ENCODE measurements around the gene AGFG1.

Gene AGFG1, protein sequence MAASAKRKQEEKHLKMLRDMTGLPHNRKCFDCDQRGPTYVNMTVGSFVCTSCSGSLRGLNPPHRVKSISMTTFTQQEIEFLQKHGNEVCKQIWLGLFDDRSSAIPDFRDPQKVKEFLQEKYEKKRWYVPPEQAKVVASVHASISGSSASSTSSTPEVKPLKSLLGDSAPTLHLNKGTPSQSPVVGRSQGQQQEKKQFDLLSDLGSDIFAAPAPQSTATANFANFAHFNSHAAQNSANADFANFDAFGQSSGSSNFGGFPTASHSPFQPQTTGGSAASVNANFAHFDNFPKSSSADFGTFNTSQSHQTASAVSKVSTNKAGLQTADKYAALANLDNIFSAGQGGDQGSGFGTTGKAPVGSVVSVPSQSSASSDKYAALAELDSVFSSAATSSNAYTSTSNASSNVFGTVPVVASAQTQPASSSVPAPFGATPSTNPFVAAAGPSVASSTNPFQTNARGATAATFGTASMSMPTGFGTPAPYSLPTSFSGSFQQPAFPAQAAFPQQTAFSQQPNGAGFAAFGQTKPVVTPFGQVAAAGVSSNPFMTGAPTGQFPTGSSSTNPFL

GRCh38 chr2:227471924-227472264 is at the start of gene AGFG1:
Gene AGFG1, plus strand, starts transcription at chr2:227472156. Its CDS starts 266 bp downstream, at chr2:227472422.
- DNase-seq: peak; percentile 72

- no peak for DNase-seq
These were observed 48.1 kb upstream of the AGFG1 start for GRCh38 chr2:227423656-227424499.

DNA sequence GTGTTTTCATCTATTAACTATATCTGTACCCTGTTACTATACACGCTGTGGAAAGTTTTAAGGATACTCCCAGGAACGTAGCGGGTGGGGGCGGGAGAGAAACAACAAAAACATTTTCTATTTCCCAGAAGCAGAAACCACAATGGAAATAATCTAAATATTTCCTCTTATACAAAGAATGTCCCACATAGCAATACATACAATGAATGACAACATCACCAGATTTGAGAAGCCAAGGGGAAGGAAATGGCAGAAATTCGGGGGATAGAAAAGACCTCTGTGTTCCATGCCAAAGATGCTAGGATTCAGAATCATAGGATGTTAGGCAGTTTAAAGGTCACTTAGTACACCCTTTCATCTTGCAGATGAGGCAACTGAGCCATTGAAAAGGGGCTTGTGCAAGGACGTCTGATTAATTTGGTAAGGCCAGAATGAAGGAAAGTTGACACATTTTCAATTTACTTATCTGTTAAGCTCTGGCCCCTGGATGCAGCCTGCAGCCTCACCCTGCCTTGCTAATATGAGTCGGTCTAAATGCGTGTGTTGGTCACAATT is 43.1 kb upstream of the AGFG1 start:
- no peak for DNase-seq

DNA sequence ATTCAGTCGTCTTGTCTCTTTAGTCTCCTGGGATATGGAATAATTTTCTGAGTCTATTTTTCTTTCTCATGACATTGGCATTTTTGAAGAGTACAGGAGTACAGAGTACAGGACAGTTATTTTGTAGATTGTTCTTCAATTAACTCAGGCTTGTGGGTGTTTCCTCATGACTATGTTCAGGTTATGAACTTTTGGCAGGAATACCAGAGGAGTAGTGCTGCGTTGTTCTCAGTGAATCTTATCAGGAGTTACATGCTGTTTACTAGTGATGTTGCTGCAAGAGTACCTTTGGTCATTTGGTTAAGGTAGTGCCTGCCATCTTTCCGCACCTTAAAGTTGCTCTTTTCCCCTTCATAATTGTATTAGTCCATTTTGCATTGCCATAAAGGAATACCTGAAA is 41.3 kb upstream of the AGFG1 start:
- no peak for DNase-seq

- DNase-seq: no peak
These were observed 38.8 kb upstream of the AGFG1 start for GRCh38 chr2:227433171-227433570.

- no peak for DNase-seq
These were observed 35.4 kb upstream of the AGFG1 start for GRCh38 chr2:227436436-227437174.

- DNase-seq: no peak
These were observed 32.7 kb upstream of the AGFG1 start for GRCh38 chr2:227439214-227439613.

DNA sequence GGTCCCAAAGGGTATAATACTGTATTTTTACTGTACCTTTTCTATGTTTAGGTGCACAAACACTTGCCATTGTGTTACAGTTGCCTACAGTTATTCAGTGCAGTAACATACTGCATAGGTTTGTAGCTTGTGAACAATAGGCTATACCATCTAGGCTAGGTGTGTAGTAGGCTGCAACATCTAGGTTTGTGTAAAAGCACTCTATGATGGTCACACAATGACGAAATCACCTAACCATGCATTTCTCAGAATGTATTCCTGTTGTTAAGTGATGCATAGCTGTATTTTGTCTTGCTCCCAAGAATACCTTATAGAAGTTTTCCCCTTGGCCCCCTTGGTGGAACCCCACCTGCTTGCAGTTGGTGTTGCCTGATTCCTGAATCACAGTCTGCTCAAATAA is 29.3 kb upstream of the AGFG1 start:
- no peak for DNase-seq

DNA sequence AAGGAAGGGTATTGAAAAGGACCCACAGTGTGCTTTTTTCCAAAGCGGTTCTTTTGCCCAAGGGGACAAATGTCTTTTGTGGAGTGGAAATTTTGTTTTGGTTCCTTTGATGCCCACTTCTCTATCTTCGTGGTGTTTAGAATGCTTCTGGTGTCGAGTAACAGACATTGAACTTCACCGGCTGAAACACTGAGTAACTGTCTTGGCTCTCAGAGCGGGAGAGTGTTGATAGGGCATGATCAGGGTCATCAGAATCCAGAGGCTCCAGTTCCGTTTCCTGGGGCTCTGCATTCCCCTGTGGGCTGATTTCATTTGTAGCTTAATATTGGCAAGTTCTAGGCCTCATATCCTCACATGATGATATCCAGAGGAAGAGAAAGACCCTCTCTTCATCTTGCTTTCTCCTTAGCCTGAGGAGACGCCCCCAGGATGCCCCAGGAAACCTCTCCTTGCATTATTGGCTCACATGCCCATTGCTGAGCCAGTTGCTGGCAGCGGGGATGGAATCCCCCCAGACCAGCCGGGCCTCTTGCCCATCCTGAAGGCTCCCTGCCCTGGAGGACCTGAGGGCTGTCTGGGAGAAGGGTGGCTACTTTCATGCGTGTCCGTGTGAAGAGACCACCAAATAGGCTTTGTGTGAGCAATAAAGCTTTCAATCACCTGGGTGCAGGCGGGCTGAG is 27.9 kb upstream of the AGFG1 start:
- no peak for DNase-seq

DNA sequence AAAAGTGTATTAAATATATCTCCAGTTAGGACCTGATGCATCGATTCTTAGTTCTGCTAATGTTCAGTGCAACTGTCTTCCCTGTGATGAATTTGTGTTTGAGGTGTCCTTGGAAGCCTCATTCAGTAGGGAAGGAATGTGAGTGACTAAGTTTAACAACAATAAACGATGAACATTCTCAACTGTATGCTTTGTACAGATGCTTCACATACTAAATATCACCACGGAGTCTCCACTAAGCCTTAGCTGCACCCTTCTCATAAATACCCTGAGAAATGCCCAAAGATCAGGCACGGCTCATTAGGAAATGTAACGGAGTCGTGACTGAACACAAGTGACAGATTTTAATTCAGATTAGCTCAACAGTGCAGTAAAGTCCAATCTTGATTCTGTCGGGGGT is 24.4 kb upstream of the AGFG1 start:
- peak; percentile 75 for DNase-seq

DNA sequence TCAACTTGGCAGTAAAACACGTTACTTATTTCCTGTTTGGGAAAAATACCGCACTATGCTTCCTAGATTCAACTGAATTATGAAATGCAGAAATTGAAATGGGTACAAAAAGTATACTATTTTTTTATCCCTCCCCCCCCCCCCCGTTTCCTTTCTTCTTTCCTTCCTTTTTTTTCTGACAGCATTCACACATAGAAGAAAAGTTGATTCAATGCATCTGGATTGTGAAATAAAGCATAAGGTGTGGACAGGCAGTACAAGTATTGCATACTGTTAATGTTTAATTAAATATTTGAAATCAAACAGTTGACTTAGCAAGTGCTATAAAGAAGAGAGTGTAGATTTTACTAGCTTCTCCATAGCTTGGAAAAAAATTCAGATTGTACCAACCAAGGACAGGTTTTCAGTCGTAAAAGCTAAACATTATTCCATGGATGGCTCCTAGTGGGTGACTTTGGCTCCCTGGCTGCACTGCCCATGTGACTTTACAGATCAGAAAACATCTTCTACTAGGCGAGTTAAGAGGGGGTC is 21.6 kb upstream of the AGFG1 start:
- DNase-seq: no peak

GRCh38 chr2:227450926-227451654 is 20.9 kb upstream of the AGFG1 start:
- peak; percentile 39 for DNase-seq

GRCh38 chr2:227451655-227451992 is 20.3 kb upstream of the AGFG1 start:
- no peak for DNase-seq

GRCh38 chr2:227453810-227454209 is 18.1 kb upstream of the AGFG1 start:
- no peak for DNase-seq

GRCh38 chr2:227454323-227454860 is 17.6 kb upstream of the AGFG1 start:
- DNase-seq: no peak

DNA sequence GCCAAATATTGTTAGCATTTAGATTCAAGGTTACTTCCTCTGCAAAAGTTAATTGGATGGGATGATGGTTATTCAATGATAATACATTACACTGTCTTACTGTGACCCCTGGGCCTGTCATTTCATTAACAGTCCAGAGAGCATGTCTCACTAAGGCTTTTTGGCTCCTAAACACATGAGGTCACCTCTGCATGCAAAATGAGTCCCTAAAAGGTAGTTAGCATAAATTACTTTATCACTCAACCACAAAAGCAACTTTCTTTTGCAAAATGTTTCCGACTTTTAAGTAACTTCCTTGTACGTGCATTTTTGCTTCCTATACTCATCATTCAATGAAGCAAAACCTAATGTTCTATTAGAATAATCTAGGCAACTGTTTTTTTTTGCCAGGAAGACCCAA is 16.8 kb upstream of the AGFG1 start:
- peak; percentile 49 for DNase-seq

GRCh38 chr2:227456102-227456501 is 15.9 kb upstream of the AGFG1 start:
- DNase-seq: no peak

- DNase-seq: no peak
These were observed 15.2 kb upstream of the AGFG1 start for GRCh38 chr2:227456772-227457171.

DNA sequence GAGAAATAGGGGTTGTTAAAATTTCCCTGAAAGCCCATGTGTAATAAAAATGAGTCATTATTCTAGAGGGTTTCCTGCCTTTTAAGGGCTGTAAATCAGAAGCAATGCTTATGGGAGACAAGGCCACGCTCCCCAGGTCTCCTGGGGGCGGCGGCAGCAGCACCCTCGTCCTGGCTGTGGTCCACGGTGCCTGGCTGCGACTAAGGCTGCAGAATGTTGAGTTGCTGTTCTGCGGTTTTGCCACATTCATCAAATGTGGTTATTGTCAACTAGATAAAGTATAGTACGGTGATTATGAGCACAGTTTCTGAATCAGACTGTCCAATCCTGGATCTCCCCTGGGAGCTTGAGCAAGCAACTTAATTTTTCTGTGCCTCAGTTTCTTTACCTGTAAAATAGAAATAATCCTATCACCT is 11.9 kb upstream of the AGFG1 start:
- peak; percentile 90 for DNase-seq

- no peak for DNase-seq
These were observed 11.1 kb upstream of the AGFG1 start for GRCh38 chr2:227460833-227461232.
